ENCODE data around the gene SLC35C1. TPM values are rescaled to one million over a fixed set of nuclear protein-coding genes. Genes with fewer than 3 reads are reported as not detected.
A peak's percentile ranks its signal among the peaks of the same experiment; 100 is the strongest.

The SLC35C1 gene
- total and polyA plus RNA-seq, 2 of the 8 experiments (the other 6 are each of a cell fraction or from before 2014, with no cell fraction given), result 4.6 to 10.6 TPM

GRCh38 chr11:45801723-45802315 is 3.1 kb upstream of the SLC35C1 start:
- Histone ChIP-seq H4K91ac (replicated peaks; ENCODE audit: insufficient read length, low read length) (no peak overlapping the region), H2BK5ac (ENCODE audit: low read depth, low read length) (no peak overlapping the region), H3K23me2 (ENCODE audit: low read depth, low read length) (peaks cover 18% of the 10 kb centered on the region; the same call in 1 of the 2 replicates), H3K4me3 (ENCODE audit: extremely low read depth in 1 of 4, insufficient read depth in 2 of 4, low read depth in 3 of 4, low read length in 4 of 4) (no peak overlapping the region), H4K8ac (ENCODE audit: extremely low read depth, insufficient read depth, low read length) (no peak overlapping the region), H3K4me2 (ENCODE audit: insufficient read depth in 1 of 2, low read depth in 2 of 2, low read length in 2 of 2) (no peak overlapping the region), H3K27ac (ENCODE audit: low read depth, low read length) (no peak overlapping the region), H3K79me1 (ENCODE audit: low read depth, low read length) (0 out of 2 replicates have a peak, but pooled peaks cover 6% of the 10 kb centered on the region), H4K20me1 (replicated peaks in 1 of 2; ENCODE audit: control insufficient read depth in 1 of 2, insufficient read depth in 2 of 2, low read length in 2 of 2) (peaks cover 0 to 4% of the 10 kb centered on the region in 2 experiments), H3K23ac (ENCODE audit: insufficient read length) (no peak overlapping the region), H3K4me1 (replicated peaks in 1 of 4; ENCODE audit: control insufficient read depth in 3 of 4, insufficient read depth in 4 of 4, low read length in 3 of 4) (peaks cover 0 to 9% (median 3%) of the 10 kb centered on the region in 4 experiments; a peak in 3 of 7 replicates), H3K18ac (ENCODE audit: extremely low read depth, low read length) (no peak overlapping the region), H3K14ac (ENCODE audit: insufficient read length) (no peak overlapping the region), H2AK5ac (ENCODE audit: low read depth, low read length) (no peak overlapping the region), H2AFZ (ENCODE audit: low read length) (no peak overlapping the region), H3K4ac (replicated peaks; ENCODE audit: insufficient read length, low read depth, low read length) (no peak overlapping the region), H2BK20ac (ENCODE audit: low read length) (no peak overlapping the region), H3K56ac (replicated peaks; ENCODE audit: insufficient read length, low read depth, low read length) (no peak overlapping the region), H3K36me3 (ENCODE audit: control insufficient read depth in 2 of 4, insufficient read depth in 4 of 4, low read length in 3 of 4) (no peaks in the 10 kb centered on the region), H3K79me2 (ENCODE audit: control insufficient read depth in 1 of 2, insufficient read depth in 2 of 2, low read length in 2 of 2) (no peaks in the 10 kb centered on the region), H3K9me3 (ENCODE audit: insufficient read depth in 2 of 2, low read depth in 1 of 2, low read length in 1 of 2) (no peaks in the 10 kb centered on the region), H2BK12ac (ENCODE audit: low read depth, low read length) (no peak overlapping the region), H2BK120ac (replicated peaks; ENCODE audit: low read depth, low read length) (no peak overlapping the region), H4K5ac (ENCODE audit: insufficient read length, low read depth, low read length) (no peak overlapping the region), H3K27me3 (replicated peaks in 1 of 4; ENCODE audit: control insufficient read depth in 3 of 4, extremely low read depth in 1 of 4, insufficient read depth in 3 of 4, low read length in 3 of 4) (peaks cover 6 to 21% (median 12%) of the 10 kb centered on the region in 4 experiments), H3K9ac (replicated peaks in 1 of 4; ENCODE audit: extremely low read depth in 1 of 4, low read depth in 3 of 4, low read length in 3 of 4) (no peak overlapping the region), H2BK15ac (ENCODE audit: low read length) (peak overlapping the region; percentile 46; the same call in 1 of the 2 replicates)
- DNase-seq (ENCODE audit: low read depth in 1 of 2, low spot score in 2 of 2) (peak in 1 of 2 experiments; percentile 19), FAIRE-seq (no peak)
- POLR2A ChIA-PET (ENCODE audit: partially characterized antibody), result interaction anchor here (0.6 kb wide), 1 partner anchor 328 kb away, joined by 4 read pairs; no protein-coding TSS in a partner anchor
- CTCF ChIA-PET (ENCODE audit: partially characterized antibody), result no interaction called here
- WGBS, 2 experiments (ENCODE audit: extremely low coverage in 1 of 2, insufficient coverage in 1 of 2, insufficient read length in 1 of 2, insufficient replicate concordance in 2 of 2, low coverage in 1 of 2, low lambda C conversion rate in 2 of 2, missing lambda C conversion rate in 1 of 2), result 91% methylated on average over 2 of the region's 2 CpGs; no CpG with 5 or more reads in 1 of the 2 experiments
- TF ChIP-seq, protein P1, sequence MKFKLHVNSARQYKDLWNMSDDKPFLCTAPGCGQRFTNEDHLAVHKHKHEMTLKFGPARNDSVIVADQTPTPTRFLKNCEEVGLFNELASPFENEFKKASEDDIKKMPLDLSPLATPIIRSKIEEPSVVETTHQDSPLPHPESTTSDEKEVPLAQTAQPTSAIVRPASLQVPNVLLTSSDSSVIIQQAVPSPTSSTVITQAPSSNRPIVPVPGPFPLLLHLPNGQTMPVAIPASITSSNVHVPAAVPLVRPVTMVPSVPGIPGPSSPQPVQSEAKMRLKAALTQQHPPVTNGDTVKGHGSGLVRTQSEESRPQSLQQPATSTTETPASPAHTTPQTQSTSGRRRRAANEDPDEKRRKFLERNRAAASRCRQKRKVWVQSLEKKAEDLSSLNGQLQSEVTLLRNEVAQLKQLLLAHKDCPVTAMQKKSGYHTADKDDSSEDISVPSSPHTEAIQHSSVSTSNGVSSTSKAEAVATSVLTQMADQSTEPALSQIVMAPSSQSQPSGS (IDR thresholded peaks at IDR 0.05; ENCODE audit: low read length), result no peak
- TF ChIP-seq CTBP2 (IDR thresholded peaks at IDR 0.05; ENCODE audit: borderline replicate concordance, insufficient read depth, insufficient read length, low read length) (no peak), KDM4A (IDR thresholded peaks at IDR 0.05; ENCODE audit: low read depth, low read length, severe bottlenecking) (no peak), RFX5 (IDR thresholded peaks at IDR 0.05; ENCODE audit: borderline replicate concordance, low read depth, low read length) (no peak), MAFK (IDR thresholded peaks at IDR 0.05; ENCODE audit: low read depth, low read length) (no peak), BCL11A (IDR thresholded peaks at IDR 0.05; ENCODE audit: low read depth in 2 of 2, low read length in 2 of 2) (no peak), BRCA1 (IDR thresholded peaks at IDR 0.05; ENCODE audit: low read depth, low read length) (no peak), FOSL1 (IDR thresholded peaks at IDR 0.05; ENCODE audit: insufficient read depth, low read depth, low read length) (no peak), POLR2A (IDR thresholded peaks at IDR 0.05; ENCODE audit: control extremely low read depth in 1 of 2, low read depth in 2 of 2, low read length in 2 of 2) (no peak)
- TF ChIP-seq, protein P2, sequence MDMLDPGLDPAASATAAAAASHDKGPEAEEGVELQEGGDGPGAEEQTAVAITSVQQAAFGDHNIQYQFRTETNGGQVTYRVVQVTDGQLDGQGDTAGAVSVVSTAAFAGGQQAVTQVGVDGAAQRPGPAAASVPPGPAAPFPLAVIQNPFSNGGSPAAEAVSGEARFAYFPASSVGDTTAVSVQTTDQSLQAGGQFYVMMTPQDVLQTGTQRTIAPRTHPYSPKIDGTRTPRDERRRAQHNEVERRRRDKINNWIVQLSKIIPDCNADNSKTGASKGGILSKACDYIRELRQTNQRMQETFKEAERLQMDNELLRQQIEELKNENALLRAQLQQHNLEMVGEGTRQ (IDR thresholded peaks at IDR 0.05; ENCODE audit: low read length), result peak; percentile 56; the same call in 1 of the 2 replicates

Data from H1 (cell line).